Stimulated activated CD8-positive, alpha-beta memory T cell treated with anti-CD3 and anti-CD28 coated beads, Interleukin-4, amount 100 ng/mL, for 24 hours (primary cell): ENCODE results near the gene FSHB.
"Not testable (repeated sequence)": the region's sequence is repeated elsewhere in the genome, so short reads cannot be mapped to it uniquely, and the experiment has no call there.

Experiments
- DNase-seq: peaks from one replicate; pipeline ENCODE4 v3.0.0-alpha.2; 2020; ENCODE audit warnings: low read depth

The FSHB gene

GRCh38 chr11:30268638-30269037 lies 37.8 kb downstream of the FSHB start:
- not testable (repeated sequence) for DNase-seq

- no peak for DNase-seq
Measured at GRCh38 chr11:30270671-30271070, 39.9 kb downstream of the FSHB start.

GRCh38 chr11:30277176-30277575 lies 46.4 kb downstream of the FSHB start:
- DNase-seq: no peak

GRCh38 chr11:30279796-30280195 lies 49.0 kb downstream of the FSHB start:
- DNase-seq: no peak

GRCh38 chr11:30281476-30282288 lies 50.9 kb downstream of the FSHB start:
- DNase-seq: no peak

- DNase-seq: no peak
Measured at GRCh38 chr11:30282289-30282631, 51.4 kb downstream of the FSHB start.
